Tibial nerve (tissue), 4 donors: ENCODE data around the gene NNT. TPM values are rescaled to one million over a fixed set of nuclear protein-coding genes. Genes with fewer than 3 reads are reported as not detected.
A peak's percentile ranks its signal among the peaks of the same experiment; 100 is the strongest.
"Not testable (repeated sequence)": the region's sequence is repeated elsewhere in the genome, so short reads cannot be mapped to it uniquely, and the experiment has no call there.

Experiments used
- DNase-seq, 2 donors: peaks; one replicate each; pipeline ENCODE4 v3.0.0-alpha.2; 2019; ENCODE audit warnings: low spot score in 2 of 2
- H3K27ac ChIP-seq, 4 donors: fragments of 200-600 bp; sonication (generic) in 3 of 4; one replicate each; pipeline ENCODE4 v1.5.1; 2017 to 2019; ENCODE audit warnings: mild to moderate bottlenecking in 1 of 4
- H3K27me3 ChIP-seq, 2 donors: fragments of 200-600 bp; sonication (generic) in 1 of 2; one replicate each; pipeline versions ENCODE4 v1.5.1 to v1.6.0; 2017 to 2019
- H3K36me3 ChIP-seq, 3 donors: fragments of 200-600 bp; sonication (generic); one replicate each; pipeline ENCODE4 v1.5.1; 2018 to 2019
- H3K4me1 ChIP-seq, 4 donors: fragments of 200-600 bp; sonication (generic) in 3 of 4; one replicate each; pipeline ENCODE4 v1.5.1; 2017 to 2019
- H3K4me3 ChIP-seq, 4 donors: fragments of 200-600 bp; sonication (generic) in 3 of 4; one replicate each; pipeline ENCODE4 v1.5.1; 2017 to 2019; ENCODE audit warnings: mild to moderate bottlenecking in 1 of 4, moderate library complexity in 1 of 4
- H3K9me3 ChIP-seq, 4 donors: fragments of 200-600 bp; sonication (generic) in 3 of 4; one replicate each; pipeline ENCODE4 v1.5.1; 2017 to 2019
- CTCF ChIP-seq, 5 experiments: fragments of 200-600 bp in 3 of 5; fragments of 450-650 bp in 2 of 5; sonication (generic) in 3 of 5; IDR thresholded peaks; one replicate each; pipeline ENCODE4 v1.5.1; 2016 to 2019; ENCODE audit warnings: antibody characterized with exemption in 5 of 5, mild to moderate bottlenecking in 3 of 5, moderate library complexity in 2 of 5
- EP300 ChIP-seq, 2 donors: sonication (generic); formaldehyde crosslinking; IDR thresholded peaks; one replicate each; pipeline ENCODE4 v1.6.1; 2017; ENCODE audit warnings: antibody characterized with exemption in 2 of 2, mild to moderate bottlenecking in 1 of 2
- POLR2A ChIP-seq, 2 donors: fragments of 450-650 bp; IDR thresholded peaks; one replicate each; pipeline ENCODE4 v1.6.1; 2017; ENCODE audit warnings: antibody characterized with exemption in 2 of 2, mild to moderate bottlenecking in 2 of 2, moderate library complexity in 2 of 2
- WGBS, 2 donors: methylation state at CpG; one replicate each; pipeline ENCODE4 v1.1.5; 2018; 5-methylcytosine and 5-hydroxymethylcytosine counted together
- total RNA-seq, 4 donors: library from RNA; depleted of rRNA; stranded (reverse); fragments of >200 nt; gene quantifications; one replicate each; pipeline ENCODE4 v1.1.0, GENCODE V29; 2016

The NNT gene
- total RNA-seq, 4 donors from 2014 or later, result 36.3 to 47.1 (median 42.7) TPM

GRCh38 chr5:43571237-43571636 is 31.7 kb upstream of the NNT start:
- Histone ChIP-seq H3K9me3 (no peaks in the 10 kb centered on the region), H3K27ac (peak overlapping the region in 2 of 4 donors; percentile 65 to 82), H3K27me3 (no peaks in the 10 kb centered on the region), H3K4me1 (peaks cover 0 to 17% (median 0%) of the 10 kb centered on the region in 4 donors), H3K4me3 (peak overlapping the region in 3 of 4 donors; percentile 1 to 17 (median 16)), H3K36me3 (peaks cover 0 to 6% (median 0%) of the 10 kb centered on the region in 3 donors)
- peak in 1 of 2 donors; percentile 50 for DNase-seq
- WGBS, 2 donors, result 62 to 70% methylated on average over 5 of the region's 5 CpGs
- TF ChIP-seq EP300 (IDR thresholded peaks at IDR 0.05) (no peak), CTCF (IDR thresholded peaks at IDR 0.05) (no peak), POLR2A (IDR thresholded peaks at IDR 0.05) (no peak)

GRCh38 chr5:43572357-43572756 is 30.6 kb upstream of the NNT start:
- no peaks in the 10 kb centered on the region for H3K27me3 ChIP-seq
- WGBS, 2 donors, result 60 to 68% methylated on average over 2 of the region's 2 CpGs
- peak overlapping the region in 1 of 4 donors; percentile 10 for H3K27ac ChIP-seq
- no peaks in the 10 kb centered on the region for H3K9me3 ChIP-seq
- peaks cover 0 to 6% (median 0%) of the 10 kb centered on the region in 3 donors for H3K36me3 ChIP-seq
- peaks cover 0 to 17% (median 0%) of the 10 kb centered on the region in 4 donors for H3K4me1 ChIP-seq
- TF ChIP-seq CTCF (IDR thresholded peaks at IDR 0.05) (no peak), EP300 (IDR thresholded peaks at IDR 0.05) (no peak), POLR2A (IDR thresholded peaks at IDR 0.05) (no peak)
- DNase-seq, result no peak
- no peak overlapping the region for H3K4me3 ChIP-seq

- H3K27ac ChIP-seq, result no peak overlapping the region
- no peak for TF ChIP-seq EP300 (IDR thresholded peaks at IDR 0.05)
- TF ChIP-seq POLR2A (IDR thresholded peaks at IDR 0.05), result no peak
- no peak for TF ChIP-seq CTCF (IDR thresholded peaks at IDR 0.05)
- 50 to 58% methylated on average over 1 of the region's 1 CpG for WGBS, 2 donors
- H3K4me3 ChIP-seq, result no peak overlapping the region
- no peak for DNase-seq
- no peaks in the 10 kb centered on the region for H3K9me3 ChIP-seq
- peaks cover 0 to 6% (median 0%) of the 10 kb centered on the region in 3 donors for H3K36me3 ChIP-seq
- peaks cover 0 to 17% (median 0%) of the 10 kb centered on the region in 4 donors for H3K4me1 ChIP-seq
- H3K27me3 ChIP-seq, result no peaks in the 10 kb centered on the region
Observed at GRCh38 chr5:43573058-43573457, 29.9 kb upstream of the NNT start.

GRCh38 chr5:43580402-43581210 is 22.4 kb upstream of the NNT start:
- WGBS, 2 donors, result 70 to 78% methylated on average over 10 of the region's 10 CpGs
- not testable (repeated sequence) for H3K4me3 ChIP-seq, H3K9me3 ChIP-seq, DNase-seq, H3K4me1 ChIP-seq, H3K27ac ChIP-seq, H3K27me3 ChIP-seq
- H3K36me3 ChIP-seq, result peaks cover 0 to 15% (median 0%) of the 10 kb centered on the region in 3 donors

GRCh38 chr5:43581398-43581797 is 21.6 kb upstream of the NNT start:
- Histone ChIP-seq H3K27ac (no peak overlapping the region), H3K36me3 (peaks cover 0 to 13% (median 0%) of the 10 kb centered on the region in 3 donors), H3K27me3 (no peaks in the 10 kb centered on the region), H3K4me3 (no peak overlapping the region), H3K4me1 (no peaks in the 10 kb centered on the region), H3K9me3 (no peaks in the 10 kb centered on the region)
- no peak for DNase-seq
- 65 to 75% methylated on average over 1 of the region's 1 CpG for WGBS, 2 donors
- TF ChIP-seq EP300 (IDR thresholded peaks at IDR 0.05) (no peak), CTCF (IDR thresholded peaks at IDR 0.05) (no peak), POLR2A (IDR thresholded peaks at IDR 0.05) (no peak)
